ENCODE data around the gene GNG13. TPM values are rescaled to one million over a fixed set of nuclear protein-coding genes. Genes with fewer than 3 reads are reported as not detected.

The GNG13 gene
- total RNA-seq, 2 donors from 2014 or later, result not detected

DNA sequence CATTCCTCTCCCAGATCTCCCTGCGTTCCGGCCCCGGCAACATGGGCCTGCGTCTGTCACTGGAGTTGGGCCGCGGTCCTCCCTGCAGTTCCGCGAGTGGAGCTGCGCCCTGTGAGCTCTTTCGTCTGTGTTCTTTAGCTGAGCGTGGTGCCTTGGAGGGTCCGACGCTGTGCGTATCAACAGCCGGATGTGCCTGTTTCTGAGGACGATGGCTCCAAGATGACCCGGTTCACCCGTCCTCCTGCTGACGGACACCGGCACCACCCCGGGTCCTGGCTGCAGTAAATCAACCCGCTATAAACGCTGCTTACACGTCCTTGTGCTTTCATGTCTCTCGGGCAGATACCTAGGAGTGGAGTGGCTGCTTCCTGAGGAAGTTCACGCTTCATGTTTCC is 44.8 kb upstream of the GNG13 start:
- Histone ChIP-seq H3K4me3 (no peak overlapping the region), H3K27me3 (replicated peaks; ENCODE audit: insufficient read depth) (no peaks in the 10 kb centered on the region), H3K4me1 (ENCODE audit: control insufficient read depth in 1 of 2, low read depth in 2 of 2) (no peaks in the 10 kb centered on the region), H3K9me3 (no peaks in the 10 kb centered on the region), H3K27ac (no peak overlapping the region), H3K36me3 (no peaks in the 10 kb centered on the region)
- TF ChIP-seq, protein P1, sequence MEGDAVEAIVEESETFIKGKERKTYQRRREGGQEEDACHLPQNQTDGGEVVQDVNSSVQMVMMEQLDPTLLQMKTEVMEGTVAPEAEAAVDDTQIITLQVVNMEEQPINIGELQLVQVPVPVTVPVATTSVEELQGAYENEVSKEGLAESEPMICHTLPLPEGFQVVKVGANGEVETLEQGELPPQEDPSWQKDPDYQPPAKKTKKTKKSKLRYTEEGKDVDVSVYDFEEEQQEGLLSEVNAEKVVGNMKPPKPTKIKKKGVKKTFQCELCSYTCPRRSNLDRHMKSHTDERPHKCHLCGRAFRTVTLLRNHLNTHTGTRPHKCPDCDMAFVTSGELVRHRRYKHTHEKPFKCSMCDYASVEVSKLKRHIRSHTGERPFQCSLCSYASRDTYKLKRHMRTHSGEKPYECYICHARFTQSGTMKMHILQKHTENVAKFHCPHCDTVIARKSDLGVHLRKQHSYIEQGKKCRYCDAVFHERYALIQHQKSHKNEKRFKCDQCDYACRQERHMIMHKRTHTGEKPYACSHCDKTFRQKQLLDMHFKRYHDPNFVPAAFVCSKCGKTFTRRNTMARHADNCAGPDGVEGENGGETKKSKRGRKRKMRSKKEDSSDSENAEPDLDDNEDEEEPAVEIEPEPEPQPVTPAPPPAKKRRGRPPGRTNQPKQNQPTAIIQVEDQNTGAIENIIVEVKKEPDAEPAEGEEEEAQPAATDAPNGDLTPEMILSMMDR (IDR thresholded peaks at IDR 0.05), result no peak
- no peak for ATAC-seq (ENCODE audit: insufficient number of reproducible peaks, low FRiP score, low read depth)
- DNase-seq (ENCODE audit: low spot score), result no peak

DNA sequence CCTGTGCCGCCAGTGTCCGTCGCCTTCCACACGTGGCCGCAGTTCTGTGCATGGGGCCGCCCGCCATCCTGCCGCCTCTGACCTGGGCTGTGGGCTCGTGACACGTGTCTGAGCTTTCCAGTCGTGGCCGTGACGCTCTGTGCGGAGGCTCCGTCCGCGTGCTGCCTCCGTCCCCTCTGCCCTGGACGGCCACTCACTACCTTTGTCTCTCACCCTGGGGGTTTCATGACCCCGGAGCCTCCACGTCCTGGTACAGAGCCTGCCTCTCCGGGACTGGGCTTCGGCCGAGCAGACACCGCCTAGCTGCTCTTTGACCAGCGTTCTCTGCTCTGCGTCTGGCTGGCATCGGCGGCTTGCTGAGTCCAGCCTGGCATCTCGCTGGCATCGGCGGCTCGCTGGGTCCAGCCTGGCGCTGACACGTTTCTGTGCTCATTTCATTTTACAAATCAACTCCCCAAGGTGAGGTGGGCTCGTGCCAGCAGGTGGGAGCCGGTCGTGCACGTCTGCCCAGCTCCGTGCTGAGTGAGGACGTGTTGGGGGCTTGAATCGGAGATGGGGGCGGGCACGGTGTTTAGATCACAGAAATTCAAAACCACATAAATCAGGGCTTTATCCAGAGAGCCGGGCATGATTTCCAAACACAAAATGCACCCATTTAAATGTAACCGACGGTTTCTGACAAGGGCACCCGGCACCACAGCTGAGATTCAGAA is 44.3 kb upstream of the GNG13 start:
- TF ChIP-seq, protein P1 (IDR thresholded peaks at IDR 0.05), result no peak
- ATAC-seq (ENCODE audit: insufficient number of reproducible peaks, low FRiP score, low read depth) (no peak), DNase-seq (ENCODE audit: low spot score) (no peak)
- H3K36me3 ChIP-seq, result no peaks in the 10 kb centered on the region
- no peak overlapping the region for H3K4me3 ChIP-seq
- H3K9me3 ChIP-seq, result no peaks in the 10 kb centered on the region
- no peaks in the 10 kb centered on the region for H3K4me1 ChIP-seq (ENCODE audit: control insufficient read depth in 1 of 2, low read depth in 2 of 2)
- H3K27me3 ChIP-seq (replicated peaks; ENCODE audit: insufficient read depth), result no peaks in the 10 kb centered on the region
- H3K27ac ChIP-seq, result no peak overlapping the region

DNA sequence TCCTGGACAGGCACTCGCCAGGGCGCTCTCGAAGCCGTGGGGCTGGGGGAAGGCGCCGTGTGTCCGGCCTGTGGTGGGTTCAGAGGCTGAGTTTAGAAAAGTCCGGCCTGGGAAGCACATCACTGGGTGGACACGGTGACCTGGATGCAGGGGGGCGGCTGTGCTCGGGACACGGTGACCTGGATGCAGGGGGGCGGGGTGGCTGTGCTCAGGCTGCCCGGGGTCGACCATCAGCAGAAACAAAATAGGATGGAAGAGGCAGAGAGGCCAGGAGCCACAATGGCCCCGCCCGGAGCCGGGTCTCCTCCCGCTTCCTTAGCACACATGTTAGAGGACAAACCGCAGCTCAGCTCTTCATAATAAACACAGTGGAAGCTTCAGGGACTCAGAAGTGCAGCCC is 43.2 kb upstream of the GNG13 start:
- no peak for ATAC-seq (ENCODE audit: insufficient number of reproducible peaks, low FRiP score, low read depth)
- no peak for DNase-seq (ENCODE audit: low spot score)
- H3K27ac ChIP-seq, result no peak overlapping the region
- no peaks in the 10 kb centered on the region for H3K4me1 ChIP-seq (ENCODE audit: control insufficient read depth in 1 of 2, low read depth in 2 of 2)
- no peaks in the 10 kb centered on the region for H3K9me3 ChIP-seq
- no peak overlapping the region for H3K4me3 ChIP-seq
- no peaks in the 10 kb centered on the region for H3K27me3 ChIP-seq (replicated peaks; ENCODE audit: insufficient read depth)
- no peaks in the 10 kb centered on the region for H3K36me3 ChIP-seq
- TF ChIP-seq, protein P1 (IDR thresholded peaks at IDR 0.05), result no peak

DNA sequence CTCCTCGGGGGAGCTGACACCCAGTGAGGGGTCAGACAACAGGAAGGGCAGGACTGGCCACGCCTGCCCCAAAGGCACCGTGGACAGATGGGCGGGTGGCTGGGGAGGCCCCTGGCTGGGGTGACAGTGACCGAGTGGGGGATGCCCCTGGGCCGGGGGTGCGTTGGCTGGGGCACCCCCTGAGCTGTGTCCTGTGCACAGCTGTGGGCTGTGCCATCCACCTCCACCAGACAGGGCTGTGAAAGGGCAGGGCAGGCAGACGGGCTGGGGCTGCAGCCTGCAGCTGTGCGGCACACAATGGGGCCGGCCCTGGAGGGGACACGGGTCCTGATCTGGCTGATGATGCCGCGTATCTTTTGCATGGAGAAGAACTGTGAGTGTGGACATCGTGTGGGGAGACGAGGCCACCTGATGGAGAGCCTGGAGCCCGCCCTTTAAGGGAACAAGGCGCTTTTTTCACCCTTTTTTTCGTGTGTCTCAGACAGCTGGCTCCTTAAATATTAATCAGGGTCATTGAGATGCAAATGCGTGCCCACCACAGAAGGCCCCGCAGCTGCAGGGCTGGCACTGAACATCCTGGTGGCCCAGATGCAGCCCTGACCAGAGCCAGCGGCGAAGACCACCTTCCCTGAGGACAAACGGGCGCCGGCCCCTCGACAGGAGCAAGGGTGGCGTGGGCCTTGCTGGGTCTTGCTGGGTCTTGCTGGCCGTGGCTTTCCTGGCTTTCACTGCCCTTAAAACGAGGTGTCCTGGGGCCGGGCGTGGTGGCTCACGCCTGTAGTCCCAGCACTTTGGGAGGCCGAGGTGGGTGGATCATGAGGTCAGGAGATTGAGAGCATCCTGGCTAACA is 42.4 kb upstream of the GNG13 start:
- TF ChIP-seq, protein P1 (IDR thresholded peaks at IDR 0.05), result no peak
- H3K36me3 ChIP-seq, result no peaks in the 10 kb centered on the region
- DNase-seq (ENCODE audit: low spot score) (no peak), ATAC-seq (ENCODE audit: insufficient number of reproducible peaks, low FRiP score, low read depth) (no peak)
- no peak overlapping the region for H3K4me3 ChIP-seq
- H3K27ac ChIP-seq, result no peak overlapping the region
- H3K9me3 ChIP-seq, result no peaks in the 10 kb centered on the region
- no peaks in the 10 kb centered on the region for H3K27me3 ChIP-seq (replicated peaks; ENCODE audit: insufficient read depth)
- no peaks in the 10 kb centered on the region for H3K4me1 ChIP-seq (ENCODE audit: control insufficient read depth in 1 of 2, low read depth in 2 of 2)

DNA sequence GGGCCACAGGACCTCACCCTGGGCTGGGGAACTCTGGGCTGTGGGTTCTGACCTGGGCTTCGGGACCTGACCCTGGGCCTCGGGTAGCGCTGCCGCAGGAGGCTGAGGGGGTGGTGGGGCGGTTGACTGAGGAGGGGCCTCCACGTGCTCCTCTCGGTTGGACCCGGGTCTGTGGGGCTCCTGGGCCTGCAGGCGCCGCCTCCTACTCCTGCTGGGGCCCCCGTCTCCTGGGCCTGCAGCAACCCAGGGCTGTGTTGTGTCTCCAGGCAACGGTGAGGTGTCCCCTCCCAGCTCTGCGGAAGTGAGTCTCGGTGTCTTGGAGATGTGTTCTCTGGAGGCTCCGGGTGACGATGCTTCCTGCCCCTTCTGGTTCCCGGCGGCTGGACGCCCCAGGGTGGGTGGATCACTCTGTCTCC is 41.5 kb upstream of the GNG13 start:
- ATAC-seq (ENCODE audit: insufficient number of reproducible peaks, low FRiP score, low read depth) (no peak), DNase-seq (ENCODE audit: low spot score) (no peak)
- Histone ChIP-seq H3K4me3 (no peak overlapping the region), H3K36me3 (no peaks in the 10 kb centered on the region), H3K27me3 (replicated peaks; ENCODE audit: insufficient read depth) (no peaks in the 10 kb centered on the region), H3K9me3 (peaks cover 2% of the 10 kb centered on the region), H3K4me1 (ENCODE audit: control insufficient read depth in 1 of 2, low read depth in 2 of 2) (no peaks in the 10 kb centered on the region), H3K27ac (no peak overlapping the region)
- TF ChIP-seq, protein P1 (IDR thresholded peaks at IDR 0.05), result no peak

Measured in thoracic aorta (tissue), 2 donors.